ENCODE results near the gene TTC16. TPM values are rescaled to one million over a fixed set of nuclear protein-coding genes. Genes with fewer than 3 reads are reported as not detected.

TTC16 gene
- total and polyA plus RNA-seq, 7 donors: 0.15 TPM; not detected in 6

DNA sequence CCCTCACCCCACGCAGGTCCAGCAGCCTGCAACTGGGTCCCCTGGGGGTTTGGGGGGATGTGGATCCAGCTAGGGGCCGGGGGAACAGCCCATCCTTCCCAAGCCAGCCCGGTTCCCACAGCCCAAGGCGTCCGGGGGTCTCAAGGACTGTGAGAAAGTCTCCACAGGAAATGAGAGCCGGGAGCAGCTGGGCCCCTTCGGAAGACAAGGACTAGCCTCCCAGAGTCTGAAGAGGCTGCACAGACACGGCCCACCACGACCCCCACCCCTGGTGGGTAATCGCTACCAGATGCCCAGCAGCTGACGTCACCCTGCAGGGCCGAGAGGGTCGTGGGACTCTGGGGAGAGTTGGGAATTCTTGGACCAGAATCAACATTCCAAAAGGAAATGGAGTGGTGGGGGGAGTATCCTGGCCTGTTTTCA lies 52.0 kb downstream of the TTC16 start:
- Histone ChIP-seq H3K36me3 (no peaks in the 10 kb centered on the region), H3K27me3 (peaks cover 0 to 7% (median 0%) of the 10 kb centered on the region in 3 donors), H3K4me3 (no peak overlapping the region), H3K9me3 (no peaks in the 10 kb centered on the region), H3K27ac (peak overlapping the region; percentile 48 to 66 (median 52)), H3K4me1 (peaks cover 0 to 12% (median 9%) of the 10 kb centered on the region in 4 donors)
- WGBS, 2 donors: 61 to 68% methylated on average over 13 of the region's 13 CpGs
- intact Hi-C loops (cut with DNase I): no loop called here
- no peak for DNase-seq
- TF ChIP-seq, protein P1, sequence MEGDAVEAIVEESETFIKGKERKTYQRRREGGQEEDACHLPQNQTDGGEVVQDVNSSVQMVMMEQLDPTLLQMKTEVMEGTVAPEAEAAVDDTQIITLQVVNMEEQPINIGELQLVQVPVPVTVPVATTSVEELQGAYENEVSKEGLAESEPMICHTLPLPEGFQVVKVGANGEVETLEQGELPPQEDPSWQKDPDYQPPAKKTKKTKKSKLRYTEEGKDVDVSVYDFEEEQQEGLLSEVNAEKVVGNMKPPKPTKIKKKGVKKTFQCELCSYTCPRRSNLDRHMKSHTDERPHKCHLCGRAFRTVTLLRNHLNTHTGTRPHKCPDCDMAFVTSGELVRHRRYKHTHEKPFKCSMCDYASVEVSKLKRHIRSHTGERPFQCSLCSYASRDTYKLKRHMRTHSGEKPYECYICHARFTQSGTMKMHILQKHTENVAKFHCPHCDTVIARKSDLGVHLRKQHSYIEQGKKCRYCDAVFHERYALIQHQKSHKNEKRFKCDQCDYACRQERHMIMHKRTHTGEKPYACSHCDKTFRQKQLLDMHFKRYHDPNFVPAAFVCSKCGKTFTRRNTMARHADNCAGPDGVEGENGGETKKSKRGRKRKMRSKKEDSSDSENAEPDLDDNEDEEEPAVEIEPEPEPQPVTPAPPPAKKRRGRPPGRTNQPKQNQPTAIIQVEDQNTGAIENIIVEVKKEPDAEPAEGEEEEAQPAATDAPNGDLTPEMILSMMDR (IDR thresholded peaks at IDR 0.05): no peak
- TF ChIP-seq EP300 (IDR thresholded peaks at IDR 0.05): no peak
- no peak for TF ChIP-seq POLR2AphosphoS5 (IDR thresholded peaks at IDR 0.05)
- no peak for TF ChIP-seq POLR2A (IDR thresholded peaks at IDR 0.05)

DNA sequence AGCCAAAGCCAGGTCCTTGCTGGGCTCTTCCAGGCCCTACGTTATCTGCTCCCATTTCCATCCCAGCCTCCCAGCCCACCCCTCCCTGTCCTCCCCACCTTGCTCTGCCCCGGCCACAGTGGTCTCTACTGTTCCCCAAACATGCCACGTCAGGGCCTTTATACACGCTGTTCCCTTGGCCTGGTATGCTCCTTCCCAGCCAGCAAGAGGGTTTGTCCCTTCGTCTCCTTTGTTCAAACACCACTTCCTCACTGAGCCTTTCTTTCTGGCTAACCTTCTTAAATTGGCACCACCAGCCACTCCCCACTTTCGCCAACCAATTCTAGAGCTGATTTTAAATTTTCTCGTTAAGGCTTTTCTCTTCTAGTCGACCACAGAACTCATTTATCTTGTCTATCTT lies 52.8 kb downstream of the TTC16 start:
- H3K4me1 ChIP-seq: peaks cover 0 to 12% (median 9%) of the 10 kb centered on the region in 4 donors
- H3K27me3 ChIP-seq: peaks cover 0 to 7% (median 0%) of the 10 kb centered on the region in 3 donors
- no peak for DNase-seq
- peak overlapping the region; percentile 48 to 66 (median 52) for H3K27ac ChIP-seq
- 69 to 76% methylated on average over 8 of the region's 8 CpGs for WGBS, 2 donors
- no peaks in the 10 kb centered on the region for H3K36me3 ChIP-seq
- TF ChIP-seq POLR2AphosphoS5 (IDR thresholded peaks at IDR 0.05): no peak
- TF ChIP-seq EP300 (IDR thresholded peaks at IDR 0.05): no peak
- TF ChIP-seq, protein P1 (IDR thresholded peaks at IDR 0.05): no peak
- no peak for TF ChIP-seq POLR2A (IDR thresholded peaks at IDR 0.05)
- intact Hi-C loops (cut with DNase I): no loop called here
- H3K9me3 ChIP-seq: no peaks in the 10 kb centered on the region
- no peak overlapping the region for H3K4me3 ChIP-seq

DNA sequence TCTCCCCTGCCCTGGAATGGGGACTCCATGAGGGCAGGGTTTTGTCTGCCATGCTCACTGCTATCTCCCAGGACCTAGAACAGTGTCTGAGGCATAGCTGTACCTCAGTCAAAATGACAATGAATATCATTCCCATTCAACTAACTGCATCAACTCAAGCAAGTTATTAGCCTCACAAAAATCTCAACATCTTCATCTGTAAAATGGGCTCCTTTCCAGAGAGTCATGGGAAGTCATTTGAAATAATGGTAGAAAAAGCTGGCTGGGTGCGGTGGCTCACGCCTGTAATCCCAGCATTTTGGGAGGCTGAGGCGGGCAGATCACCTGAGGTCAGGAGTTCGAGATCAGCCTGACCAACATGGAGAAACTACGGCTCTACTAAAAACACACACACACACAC lies 53.2 kb downstream of the TTC16 start:
- Histone ChIP-seq H3K36me3 (no peaks in the 10 kb centered on the region), H3K9me3 (no peaks in the 10 kb centered on the region), H3K4me3 (no peak overlapping the region), H3K27me3 (peaks cover 0 to 7% (median 0%) of the 10 kb centered on the region in 3 donors), H3K27ac (peak overlapping the region in 3 of 4 donors; percentile 48 to 66 (median 48)), H3K4me1 (peaks cover 0 to 12% (median 9%) of the 10 kb centered on the region in 4 donors)
- DNase-seq: no peak
- intact Hi-C loops (cut with DNase I): no loop called here
- 88 to 92% methylated on average over 5 of the region's 5 CpGs for WGBS, 2 donors
- no peak for TF ChIP-seq EP300 (IDR thresholded peaks at IDR 0.05)
- TF ChIP-seq POLR2AphosphoS5 (IDR thresholded peaks at IDR 0.05): no peak
- no peak for TF ChIP-seq POLR2A (IDR thresholded peaks at IDR 0.05)
- TF ChIP-seq, protein P1 (IDR thresholded peaks at IDR 0.05): no peak

DNA sequence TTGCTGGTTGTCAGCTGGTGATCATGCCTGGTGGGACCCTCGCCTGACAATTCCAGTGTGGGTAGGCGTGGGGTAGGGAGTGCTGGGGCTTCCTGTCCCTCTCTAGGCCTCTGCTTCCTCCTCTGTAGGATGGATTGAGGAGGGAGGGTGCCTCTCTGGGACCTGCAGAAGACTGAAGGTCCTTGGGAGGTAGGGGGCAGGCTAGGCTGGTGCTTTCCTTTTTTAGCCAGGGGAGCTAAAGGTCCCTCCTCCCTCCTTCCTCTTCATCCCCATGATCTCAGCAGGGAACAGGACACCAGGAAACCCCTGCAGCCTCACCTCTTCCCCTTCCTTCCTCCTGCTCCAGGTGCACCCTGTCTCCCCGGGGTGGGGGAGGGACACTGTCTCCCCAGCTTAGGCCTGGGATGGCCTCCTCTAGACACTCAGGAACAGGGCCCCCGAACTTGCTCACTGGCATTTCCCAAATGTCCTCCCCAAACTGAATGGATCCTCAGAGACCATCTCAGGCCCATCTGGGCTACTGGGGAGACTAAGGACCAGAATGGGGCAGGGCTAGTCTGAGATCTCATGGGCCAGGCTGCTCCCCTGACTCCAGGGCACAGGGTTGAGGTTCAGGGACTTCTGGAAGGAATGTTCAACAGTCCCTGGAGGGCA lies 54.2 kb downstream of the TTC16 start:
- Histone ChIP-seq H3K27ac (peak overlapping the region; percentile 56 to 69 (median 63)), H3K9me3 (no peaks in the 10 kb centered on the region), H3K4me3 (peak overlapping the region in 3 of 4 donors; percentile 50 to 57 (median 56)), H3K4me1 (peaks cover 0 to 12% (median 9%) of the 10 kb centered on the region in 4 donors), H3K36me3 (no peaks in the 10 kb centered on the region), H3K27me3 (no peaks in the 10 kb centered on the region)
- TF ChIP-seq POLR2AphosphoS5 (IDR thresholded peaks at IDR 0.05): peak in 1 of 4 donors; percentile 22
- TF ChIP-seq, protein P1 (IDR thresholded peaks at IDR 0.05): no peak
- no peak for TF ChIP-seq POLR2A (IDR thresholded peaks at IDR 0.05)
- TF ChIP-seq EP300 (IDR thresholded peaks at IDR 0.05): no peak
- WGBS, 2 donors: 54 to 75% methylated on average over 4 of the region's 4 CpGs
- no peak for DNase-seq
- intact Hi-C loops (cut with DNase I): no loop called here

Data from sigmoid colon (tissue), 7 donors.